ENCODE results near the gene PRICKLE2.

Gene PRICKLE2

GRCh38 chr3:64155328-64155727 lies 69.9 kb downstream of the PRICKLE2 start:
- DNase-seq = no peak

- DNase-seq = no peak
Measured at GRCh38 chr3:64152676-64153466, 72.4 kb downstream of the PRICKLE2 start.

- peak; percentile 85 for DNase-seq
Measured at GRCh38 chr3:64152086-64152485, 73.2 kb downstream of the PRICKLE2 start.

- no peak for DNase-seq
Measured at GRCh38 chr3:64151342-64151871, 73.9 kb downstream of the PRICKLE2 start.

GRCh38 chr3:64150623-64151207 lies 74.6 kb downstream of the PRICKLE2 start:
- peak; percentile 94 for DNase-seq

GRCh38 chr3:64149886-64150285 lies 75.4 kb downstream of the PRICKLE2 start:
- DNase-seq = no peak

- DNase-seq = no peak
Measured at GRCh38 chr3:64148955-64149653, 76.2 kb downstream of the PRICKLE2 start.

GRCh38 chr3:64147211-64147610 lies 78.1 kb downstream of the PRICKLE2 start:
- DNase-seq = no peak

GRCh38 chr3:64145438-64145837 lies 79.8 kb downstream of the PRICKLE2 start:
- no peak for DNase-seq

GRCh38 chr3:64144241-64144900 lies 80.9 kb downstream of the PRICKLE2 start:
- DNase-seq = no peak

GRCh38 chr3:64143409-64144130 lies 81.7 kb downstream of the PRICKLE2 start:
- DNase-seq = peak; percentile 94

- DNase-seq = no peak
Measured at GRCh38 chr3:64141476-64141875, 83.8 kb downstream of the PRICKLE2 start.

GRCh38 chr3:64140651-64141050 lies 84.6 kb downstream of the PRICKLE2 start:
- DNase-seq = no peak

GRCh38 chr3:64138656-64139375 lies 86.5 kb downstream of the PRICKLE2 start:
- DNase-seq = no peak

GRCh38 chr3:64138046-64138445 lies 87.2 kb downstream of the PRICKLE2 start:
- peak; percentile 53 for DNase-seq

GRCh38 chr3:64134882-64135281 lies 90.4 kb downstream of the PRICKLE2 start:
- DNase-seq = no peak

GRCh38 chr3:64133987-64134386 lies 91.3 kb downstream of the PRICKLE2 start:
- peak; percentile 26 for DNase-seq

GRCh38 chr3:64133272-64133671 lies 92.0 kb downstream of the PRICKLE2 start:
- DNase-seq = no peak

- no peak for DNase-seq
Measured at GRCh38 chr3:64131725-64132469, 93.4 kb downstream of the PRICKLE2 start.

GRCh38 chr3:64130436-64130835 lies 94.8 kb downstream of the PRICKLE2 start:
- DNase-seq = no peak

GRCh38 chr3:64129581-64129980 lies 95.7 kb downstream of the PRICKLE2 start:
- no peak for DNase-seq

Data from fibroblast of skin of right biceps (primary cell).